ENCODE results near the gene MRTFA. TPM values are rescaled to one million over a fixed set of nuclear protein-coding genes. Genes with fewer than 3 reads are reported as not detected.

Gene MRTFA
- total RNA-seq, 1 experiment from 2014 or later = 52.7 TPM

DNA sequence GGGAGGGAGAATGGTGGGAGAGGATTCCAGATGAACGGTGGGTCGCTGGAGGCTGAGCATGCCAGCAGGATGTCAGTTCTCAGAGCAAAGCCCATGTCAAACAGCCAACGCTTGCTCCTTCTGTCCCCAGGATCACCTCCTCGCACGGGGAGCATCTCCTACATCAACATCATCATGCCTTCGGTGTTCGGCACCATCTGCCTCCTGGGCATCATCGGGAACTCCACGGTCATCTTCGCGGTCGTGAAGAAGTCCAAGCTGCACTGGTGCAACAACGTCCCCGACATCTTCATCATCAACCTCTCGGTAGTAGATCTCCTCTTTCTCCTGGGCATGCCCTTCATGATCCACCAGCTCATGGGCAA, 44.3 kb upstream of the MRTFA start:
- Mint-ChIP-seq H3K9me3 (ENCODE audit: unreplicated experiment) (no peaks in the 10 kb centered on the region), H3K4me1 (ENCODE audit: insufficient read depth, unreplicated experiment) (peaks cover 12% of the 10 kb centered on the region), H3K36me3 (ENCODE audit: insufficient read depth, unreplicated experiment) (no peaks in the 10 kb centered on the region), H3K27me3 (ENCODE audit: insufficient read depth, unreplicated experiment) (no peaks in the 10 kb centered on the region), H3K4me3 (ENCODE audit: unreplicated experiment) (no peak overlapping the region), H3K27ac (ENCODE audit: low read depth, unreplicated experiment) (no peak overlapping the region)
- ChIA-PET POLR2A (interaction anchor here (4.9 kb wide), 1 partner anchor 78 kb away, joined by 45 read pairs; no protein-coding TSS in a partner anchor), CTCF (interaction anchor here (1.0 kb wide), 1 partner anchor 80 kb away, joined by 3 read pairs; no protein-coding TSS in a partner anchor)
- intact Hi-C loops (cut with micrococcal nuclease) = no loop called here
- no TSS peak for BruUV-seq (replicated peaks)
- DNase-seq (ENCODE audit: unreplicated experiment) = no peak
- TF ChIP-seq, protein P1, sequence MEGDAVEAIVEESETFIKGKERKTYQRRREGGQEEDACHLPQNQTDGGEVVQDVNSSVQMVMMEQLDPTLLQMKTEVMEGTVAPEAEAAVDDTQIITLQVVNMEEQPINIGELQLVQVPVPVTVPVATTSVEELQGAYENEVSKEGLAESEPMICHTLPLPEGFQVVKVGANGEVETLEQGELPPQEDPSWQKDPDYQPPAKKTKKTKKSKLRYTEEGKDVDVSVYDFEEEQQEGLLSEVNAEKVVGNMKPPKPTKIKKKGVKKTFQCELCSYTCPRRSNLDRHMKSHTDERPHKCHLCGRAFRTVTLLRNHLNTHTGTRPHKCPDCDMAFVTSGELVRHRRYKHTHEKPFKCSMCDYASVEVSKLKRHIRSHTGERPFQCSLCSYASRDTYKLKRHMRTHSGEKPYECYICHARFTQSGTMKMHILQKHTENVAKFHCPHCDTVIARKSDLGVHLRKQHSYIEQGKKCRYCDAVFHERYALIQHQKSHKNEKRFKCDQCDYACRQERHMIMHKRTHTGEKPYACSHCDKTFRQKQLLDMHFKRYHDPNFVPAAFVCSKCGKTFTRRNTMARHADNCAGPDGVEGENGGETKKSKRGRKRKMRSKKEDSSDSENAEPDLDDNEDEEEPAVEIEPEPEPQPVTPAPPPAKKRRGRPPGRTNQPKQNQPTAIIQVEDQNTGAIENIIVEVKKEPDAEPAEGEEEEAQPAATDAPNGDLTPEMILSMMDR (IDR thresholded peaks at IDR 0.05; ENCODE audit: unreplicated experiment) = no peak

DNA sequence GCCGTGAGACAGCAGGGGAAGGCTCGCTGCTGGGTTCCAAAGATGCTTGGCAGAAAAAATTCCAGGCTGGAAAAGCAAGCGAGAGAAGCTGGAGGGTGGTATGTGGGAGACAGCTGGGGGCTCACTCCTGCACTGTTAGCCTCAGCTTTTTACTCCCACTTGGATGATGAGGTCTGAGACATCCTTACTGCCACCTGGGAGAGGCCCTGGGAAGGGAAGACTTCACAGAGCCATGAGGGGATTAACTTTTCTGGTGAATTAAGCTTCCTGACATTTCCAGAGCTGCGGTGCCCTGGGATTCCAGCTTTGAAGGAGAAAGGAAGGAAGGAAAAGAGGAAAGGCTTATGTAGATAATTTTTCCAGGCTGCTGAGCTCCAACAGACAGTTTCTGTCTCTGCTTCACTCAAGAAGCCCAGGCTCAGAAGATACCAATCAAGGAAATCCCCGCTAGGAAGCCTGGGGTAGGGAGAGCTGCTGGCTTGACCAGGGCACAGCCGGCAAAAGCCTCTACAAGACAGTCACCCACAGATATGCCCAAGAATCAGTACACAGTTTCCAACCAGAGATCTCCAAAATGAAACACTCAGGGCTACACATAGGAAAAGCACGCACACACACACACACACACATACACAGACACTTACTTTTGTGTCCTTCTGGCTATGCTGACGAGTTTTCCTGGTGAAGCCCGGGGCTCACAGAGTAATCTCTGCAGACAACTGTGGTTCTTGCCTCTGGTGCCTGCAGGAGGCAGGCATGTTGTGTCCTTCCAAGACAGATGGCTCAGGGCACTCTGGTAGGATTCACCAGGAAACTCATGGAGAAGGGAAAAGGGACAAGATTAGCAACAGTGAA, 43.7 kb upstream of the MRTFA start:
- no peaks in the 10 kb centered on the region for H3K27me3 Mint-ChIP-seq (ENCODE audit: insufficient read depth, unreplicated experiment)
- no peaks in the 10 kb centered on the region for H3K36me3 Mint-ChIP-seq (ENCODE audit: insufficient read depth, unreplicated experiment)
- intact Hi-C loops (cut with micrococcal nuclease) = no loop called here
- DNase-seq (ENCODE audit: unreplicated experiment) = no peak
- H3K27ac Mint-ChIP-seq (ENCODE audit: low read depth, unreplicated experiment) = no peak overlapping the region
- POLR2A ChIA-PET = interaction anchor here (0.6 to 1.1 kb wide), 2 partner anchors 78 to 110 kb away, joined by 3 to 4 read pairs; no protein-coding TSS in a partner anchor
- CTCF ChIA-PET = interaction anchor here (0.6 to 1.0 kb wide), 3 partner anchors 80 to 996 kb away, joined by 3 to 5 read pairs (median 3); no protein-coding TSS in a partner anchor
- no TSS peak for BruUV-seq (replicated peaks)
- no peaks in the 10 kb centered on the region for H3K9me3 Mint-ChIP-seq (ENCODE audit: unreplicated experiment)
- peaks cover 12% of the 10 kb centered on the region for H3K4me1 Mint-ChIP-seq (ENCODE audit: insufficient read depth, unreplicated experiment)
- H3K4me3 Mint-ChIP-seq (ENCODE audit: unreplicated experiment) = no peak overlapping the region
- TF ChIP-seq, protein P1 (IDR thresholded peaks at IDR 0.05; ENCODE audit: unreplicated experiment) = no peak

DNA sequence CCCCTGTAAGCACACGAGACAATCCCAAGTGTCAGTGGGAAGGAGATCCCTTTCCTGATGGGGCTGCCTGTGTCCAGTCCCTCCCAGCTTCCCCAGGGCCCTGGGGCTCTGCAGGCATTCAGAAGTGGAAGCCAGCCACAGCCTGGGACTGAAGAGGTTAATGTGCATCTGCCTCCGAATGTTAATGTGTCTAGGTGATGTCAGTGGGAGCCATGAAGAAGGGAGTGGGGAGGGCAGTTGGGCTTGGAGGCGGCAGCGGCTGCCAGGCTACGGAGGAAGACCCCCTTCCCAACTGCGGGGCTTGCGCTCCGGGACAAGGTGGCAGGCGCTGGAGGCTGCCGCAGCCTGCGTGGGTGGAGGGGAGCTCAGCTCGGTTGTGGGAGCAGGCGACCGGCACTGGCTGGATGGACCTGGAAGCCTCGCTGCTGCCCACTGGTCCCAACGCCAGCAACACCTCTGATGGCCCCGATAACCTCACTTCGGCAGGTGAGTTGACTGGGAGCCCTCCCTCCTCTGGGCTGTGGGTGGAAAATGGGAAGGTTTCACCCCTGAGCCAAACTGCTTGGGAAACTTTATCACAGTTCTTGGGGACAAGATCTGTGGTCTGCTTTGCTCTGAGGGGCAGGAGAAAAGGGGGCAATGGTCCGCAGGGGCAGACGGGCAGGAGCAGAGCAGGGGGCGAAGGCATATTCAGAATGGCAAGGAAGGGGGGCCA, 42.9 kb upstream of the MRTFA start, which contains the start of gene MCHR1:
MCHR1 (plus strand) TSS at position 236 of the 715 bp plus-strand sequence; CDS start at position 405, 169 bp downstream.
- ChIA-PET POLR2A (interaction anchor here (0.6 to 1.1 kb wide), 2 partner anchors 79 to 111 kb away, joined by 3 to 4 read pairs; no protein-coding TSS in a partner anchor), CTCF (interaction anchor here (0.6 kb wide), 2 partner anchors 231 to 995 kb away, joined by 3 to 5 read pairs; no protein-coding TSS in a partner anchor)
- H3K4me3 Mint-ChIP-seq (ENCODE audit: unreplicated experiment) = no peak within 1 kb of the TSS
- BruUV-seq (replicated peaks) = no TSS peak
- intact Hi-C loops (cut with micrococcal nuclease) = no loop called here
- DNase-seq (ENCODE audit: unreplicated experiment) = no peak
- TF ChIP-seq, protein P1 (IDR thresholded peaks at IDR 0.05; ENCODE audit: unreplicated experiment) = no peak
- H3K27ac Mint-ChIP-seq (ENCODE audit: low read depth, unreplicated experiment) = no peak within 1 kb of the TSS
- H3K36me3 Mint-ChIP-seq (ENCODE audit: insufficient read depth, unreplicated experiment) = no peaks in the 10 kb centered on the region
- no peaks in the 10 kb centered on the region for H3K9me3 Mint-ChIP-seq (ENCODE audit: unreplicated experiment)
- H3K27me3 Mint-ChIP-seq (ENCODE audit: insufficient read depth, unreplicated experiment) = no peaks in the 10 kb centered on the region
- H3K4me1 Mint-ChIP-seq (ENCODE audit: insufficient read depth, unreplicated experiment) = peaks cover 12% of the 10 kb centered on the region
